GM18861 (cell line): ENCODE measurements around the gene SKIC8.
A peak's percentile ranks its signal among the peaks of the same experiment; 100 is the strongest.

Experiments
- ATAC-seq: cut with Tn5 transposase; IDR thresholded peaks from one replicate; pipeline ENCODE4 v1.9.1; 2021; ENCODE audit not compliant: unreplicated experiment

Gene SKIC8

DNA sequence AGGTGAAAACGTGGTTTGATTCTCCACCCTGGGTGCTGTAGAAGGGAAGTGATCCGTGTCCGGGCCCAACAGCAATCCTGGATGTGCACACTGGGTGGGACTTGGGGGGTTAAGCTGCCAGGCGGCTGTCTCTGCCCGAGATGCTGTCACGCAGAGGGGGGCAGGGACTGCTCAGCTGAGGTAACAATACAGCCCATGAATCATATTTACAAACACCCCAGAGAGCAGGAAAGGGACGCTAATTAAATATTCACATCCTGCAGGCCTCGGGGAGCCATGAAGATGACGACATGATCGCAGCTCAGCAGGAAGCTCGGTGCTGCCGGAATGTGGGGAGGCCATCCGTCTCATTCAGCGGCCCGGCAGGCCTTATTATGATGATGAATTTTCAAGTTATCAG, 22.8 kb upstream of the SKIC8 start:
- no peak for ATAC-seq

DNA sequence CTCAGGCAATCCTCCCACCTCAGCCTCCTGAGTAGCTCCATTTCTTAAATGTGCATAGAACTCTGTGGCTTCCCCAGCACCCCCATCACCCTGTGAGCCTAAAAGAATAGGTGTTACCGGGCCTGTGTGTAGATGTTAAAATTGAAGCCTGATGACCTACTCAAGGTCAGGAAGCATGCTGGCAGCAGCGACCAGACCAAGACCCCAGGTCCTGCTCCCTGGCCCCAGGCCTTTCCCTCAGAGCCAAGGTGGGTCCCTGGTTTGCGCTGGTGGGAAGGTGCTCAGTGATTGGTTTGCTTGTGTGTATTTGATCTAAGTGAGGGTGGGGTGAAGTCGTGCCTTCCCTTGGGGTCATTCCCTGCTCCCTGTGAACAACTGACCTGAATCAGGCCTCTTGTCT, 22.4 kb upstream of the SKIC8 start:
- no peak for ATAC-seq

DNA sequence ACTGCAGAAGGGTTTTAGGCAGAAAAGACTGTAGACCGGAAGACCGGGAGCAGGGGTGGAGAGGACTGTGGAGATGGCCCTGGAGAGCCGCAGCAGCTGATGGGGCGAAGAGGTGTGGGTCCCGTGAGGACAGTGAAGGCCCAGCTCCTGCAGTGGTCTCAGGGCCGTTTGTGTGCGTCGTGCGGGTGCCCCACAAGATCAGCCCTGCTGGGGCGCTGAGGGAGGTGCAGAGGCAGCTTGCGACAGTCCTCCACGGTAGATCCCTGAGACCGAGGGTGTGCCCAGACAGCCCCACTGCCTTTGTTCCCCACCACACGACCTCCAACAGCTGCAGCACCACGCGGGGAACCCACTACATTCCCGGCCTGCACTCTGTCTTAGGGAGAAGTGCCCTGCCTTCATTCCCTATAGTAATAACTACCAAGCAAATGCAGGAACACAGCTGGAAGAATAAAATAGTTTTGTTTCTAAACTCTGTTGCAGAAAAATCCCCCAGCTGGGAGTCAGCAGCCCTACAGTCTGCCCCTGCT, 21.7 kb upstream of the SKIC8 start:
- no peak for ATAC-seq

DNA sequence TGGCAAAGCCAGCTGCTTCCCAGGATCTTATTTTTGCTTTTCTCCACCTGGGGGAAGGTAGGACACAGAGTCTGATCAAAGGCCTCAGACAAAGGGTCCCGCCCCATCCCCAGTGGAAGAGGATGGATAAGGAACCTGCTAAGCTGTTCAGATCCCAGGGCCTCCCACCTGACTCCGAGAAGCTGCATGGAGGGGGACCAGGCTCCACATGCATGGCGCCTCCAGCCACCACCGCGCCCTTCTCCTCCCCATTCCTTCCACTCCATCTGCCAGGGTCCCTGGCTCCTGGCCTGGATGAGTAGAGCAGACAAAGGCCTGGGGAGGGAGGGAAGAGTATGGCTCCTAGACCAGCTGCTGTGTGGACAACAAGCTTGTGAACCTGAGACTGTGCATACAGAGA, 20.8 kb upstream of the SKIC8 start:
- no peak for ATAC-seq

DNA sequence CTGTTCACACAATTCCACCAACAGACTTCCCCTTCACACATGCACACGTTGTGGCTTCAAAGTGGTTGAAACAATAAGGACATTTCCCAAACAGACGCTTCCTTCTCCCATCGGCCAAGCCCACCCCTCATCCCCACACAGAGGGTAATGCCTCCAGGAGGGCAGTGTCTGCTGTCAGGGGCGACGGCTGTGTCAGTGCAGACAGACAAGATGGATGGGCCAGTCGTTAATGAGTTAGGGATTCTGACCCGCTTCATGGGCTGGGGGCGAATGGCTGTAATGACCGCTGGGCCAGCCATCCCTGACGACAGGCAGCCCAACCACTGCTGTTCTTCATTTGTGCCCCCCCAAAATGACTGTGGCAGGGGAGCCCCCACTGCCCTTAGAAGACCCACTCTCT, 20.2 kb upstream of the SKIC8 start:
- ATAC-seq, result no peak

DNA sequence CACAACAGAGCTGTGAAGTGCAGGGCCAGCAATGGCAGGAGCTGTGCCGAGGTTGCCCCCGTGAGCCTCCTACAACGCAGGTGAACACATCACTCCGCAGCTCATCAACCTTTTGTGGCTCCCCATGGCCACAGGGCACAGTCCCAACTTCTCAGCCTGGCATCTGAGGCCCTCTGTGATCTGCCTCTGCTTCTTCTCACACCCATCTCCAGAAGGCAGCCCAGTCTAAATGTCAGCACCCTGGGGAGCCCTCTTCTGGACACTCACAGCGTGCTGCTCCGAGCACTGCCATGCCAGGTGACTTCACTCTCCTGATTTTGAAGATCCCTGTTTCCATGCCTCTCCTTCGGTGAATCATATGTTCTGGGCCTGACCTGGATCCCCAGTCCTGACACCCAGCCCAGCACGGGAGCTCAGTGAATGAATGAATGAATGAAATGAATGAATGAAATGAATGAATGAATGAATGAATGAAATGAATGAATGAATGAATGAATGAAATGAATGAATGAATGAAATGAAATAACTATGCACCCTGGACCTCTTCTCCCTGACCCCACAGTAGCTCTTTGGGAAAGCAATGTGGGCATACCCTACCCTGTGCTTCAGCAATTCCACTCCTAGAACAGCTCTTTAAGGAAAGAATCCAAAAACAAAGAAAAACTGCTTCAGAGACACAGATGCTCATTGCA, 17.9 kb upstream of the SKIC8 start:
- no peak for ATAC-seq

DNA sequence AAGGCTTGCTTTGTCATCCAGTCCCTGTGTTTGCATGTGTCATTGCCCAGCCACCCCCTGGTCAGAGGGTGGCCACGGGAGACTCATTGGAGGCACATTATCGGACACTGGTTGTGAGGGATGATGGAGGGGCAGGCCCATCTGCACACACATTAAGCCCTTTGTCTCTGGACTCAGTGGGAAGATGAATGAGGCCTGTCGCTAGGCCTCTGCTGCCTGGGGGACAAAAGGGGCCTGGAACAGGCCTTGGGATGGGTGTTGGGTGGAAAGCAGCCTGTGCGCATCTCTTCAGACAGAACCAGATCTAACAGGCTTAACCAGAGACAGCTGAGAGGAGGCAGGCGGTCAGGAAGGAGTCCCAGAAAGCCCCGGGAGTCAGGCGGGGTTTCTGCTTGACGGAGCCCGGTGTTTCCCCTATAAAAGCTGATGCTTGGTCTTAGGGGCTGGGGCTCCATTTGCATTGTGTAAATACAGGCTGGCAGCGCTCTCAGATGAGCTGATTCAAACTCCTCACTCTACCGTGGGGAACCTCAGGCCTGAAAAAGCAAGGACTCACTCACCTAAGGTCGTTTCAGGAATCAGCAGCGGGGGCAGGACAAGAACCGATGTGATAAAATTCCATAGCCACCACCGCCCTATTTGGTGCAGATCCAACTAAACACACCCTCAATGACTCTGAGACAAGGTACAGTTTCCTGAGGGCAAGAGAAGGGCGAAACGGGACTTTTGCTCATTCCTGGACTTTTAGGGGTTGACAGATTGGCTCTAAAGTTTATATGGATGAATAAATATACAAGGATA, 17.1 kb upstream of the SKIC8 start:
- peak; percentile 66 for ATAC-seq

DNA sequence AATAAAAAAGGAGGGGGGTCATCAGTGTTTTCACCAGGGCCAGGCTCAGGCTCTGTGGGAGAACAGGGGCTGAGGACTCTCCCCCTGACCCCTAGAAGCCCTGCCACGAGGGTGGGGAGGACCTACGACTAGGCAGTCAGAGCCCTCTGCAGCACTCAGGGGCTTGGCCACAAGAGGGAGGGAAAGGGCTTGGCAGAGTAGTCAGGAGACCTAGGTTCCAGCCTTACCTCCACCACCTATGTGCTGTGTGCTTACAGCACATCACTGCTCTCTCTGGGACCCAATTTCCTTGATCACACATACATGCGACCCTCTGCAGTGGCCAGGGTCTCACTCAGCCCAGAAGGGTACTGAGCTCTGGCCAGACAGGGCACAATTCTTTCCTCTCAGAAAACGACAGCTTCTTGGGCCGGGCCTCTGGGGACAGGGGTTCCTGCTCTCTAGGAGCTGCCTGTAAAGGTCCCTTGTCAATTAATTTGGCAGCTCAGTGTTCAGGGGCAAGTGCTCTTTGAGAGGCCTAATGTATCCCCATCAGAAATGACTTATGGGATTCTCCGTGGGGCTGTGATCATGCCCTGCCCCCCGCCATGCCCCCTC, 16.4 kb upstream of the SKIC8 start:
- no peak for ATAC-seq

DNA sequence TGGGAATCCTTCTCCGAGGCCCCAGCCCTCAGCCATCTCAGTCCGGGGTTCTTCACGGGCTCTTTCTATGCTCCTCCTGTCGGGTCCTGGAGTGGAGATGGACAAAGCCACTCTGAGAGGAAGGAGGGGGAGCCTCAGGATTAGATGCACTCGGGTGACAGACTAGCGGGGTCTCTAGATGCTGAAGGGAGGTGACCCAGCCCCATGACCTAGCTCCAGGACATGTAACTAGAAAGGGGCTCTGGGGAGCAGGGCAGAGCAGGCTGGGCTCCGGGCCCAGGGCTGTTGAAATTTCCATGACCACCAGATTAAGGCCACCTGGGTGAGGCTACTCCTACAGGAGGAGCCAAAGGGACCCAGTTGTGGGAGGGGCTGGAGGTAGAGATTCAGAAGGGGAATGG, 14.8 kb upstream of the SKIC8 start:
- no peak for ATAC-seq

DNA sequence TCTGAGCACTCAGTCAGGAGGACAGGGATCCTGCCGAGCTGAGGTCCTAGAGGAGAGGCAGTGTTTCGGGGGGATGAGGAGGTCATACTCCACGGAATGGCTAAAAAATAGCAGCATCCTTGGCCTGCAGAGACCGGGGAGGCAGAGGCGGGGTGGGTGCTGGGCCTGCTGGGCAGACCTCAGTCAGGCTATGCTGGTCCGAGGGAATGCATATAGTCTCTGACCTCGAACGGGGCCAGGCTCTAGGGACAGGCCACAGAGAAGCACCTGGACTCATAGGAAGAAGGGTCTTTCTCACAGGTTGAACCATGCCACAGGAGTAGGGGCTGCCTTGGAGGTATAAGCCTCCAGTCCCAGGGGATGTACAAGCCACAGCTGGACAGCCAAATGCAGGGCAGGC, 14.0 kb upstream of the SKIC8 start:
- ATAC-seq, result no peak

DNA sequence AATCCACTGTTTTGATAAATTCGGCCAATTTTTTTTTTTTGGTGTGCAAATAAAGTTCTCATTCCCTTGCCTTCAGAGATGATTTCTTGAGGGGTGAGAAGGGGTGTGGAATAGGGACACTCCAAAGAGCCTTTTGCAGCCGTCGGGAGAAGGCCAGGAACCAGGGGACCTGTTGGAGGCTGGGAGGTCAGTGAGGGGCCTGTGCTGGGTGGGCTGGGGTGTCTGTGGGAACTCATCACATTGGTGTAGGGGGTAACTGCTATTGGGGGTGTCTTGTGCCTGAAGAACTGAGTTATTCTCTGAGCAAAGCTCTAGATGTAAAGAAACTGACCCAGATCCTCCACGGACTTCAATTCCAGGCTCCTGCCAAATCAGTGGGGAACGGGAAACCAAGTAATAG, 13.5 kb upstream of the SKIC8 start:
- no peak for ATAC-seq

DNA sequence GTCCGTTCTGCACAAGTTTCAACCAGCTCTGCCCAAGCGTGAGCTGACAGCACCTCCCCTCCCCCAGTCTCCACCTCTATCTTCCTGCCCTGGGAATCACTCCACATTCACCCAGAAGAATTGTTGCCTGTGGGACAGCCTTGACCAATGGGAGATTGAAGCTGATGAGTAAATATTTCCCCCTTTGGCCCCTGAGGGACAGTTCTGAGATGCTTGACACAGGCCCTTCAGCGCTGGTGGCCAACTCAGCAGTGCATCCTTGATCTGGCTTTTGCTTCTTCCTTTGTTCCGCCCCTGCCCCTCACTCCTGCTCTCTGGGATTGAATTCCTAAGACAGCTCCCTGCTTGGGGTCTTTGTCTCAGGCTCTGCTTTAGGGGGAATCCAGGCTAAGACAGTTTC, 13.1 kb upstream of the SKIC8 start:
- no peak for ATAC-seq

DNA sequence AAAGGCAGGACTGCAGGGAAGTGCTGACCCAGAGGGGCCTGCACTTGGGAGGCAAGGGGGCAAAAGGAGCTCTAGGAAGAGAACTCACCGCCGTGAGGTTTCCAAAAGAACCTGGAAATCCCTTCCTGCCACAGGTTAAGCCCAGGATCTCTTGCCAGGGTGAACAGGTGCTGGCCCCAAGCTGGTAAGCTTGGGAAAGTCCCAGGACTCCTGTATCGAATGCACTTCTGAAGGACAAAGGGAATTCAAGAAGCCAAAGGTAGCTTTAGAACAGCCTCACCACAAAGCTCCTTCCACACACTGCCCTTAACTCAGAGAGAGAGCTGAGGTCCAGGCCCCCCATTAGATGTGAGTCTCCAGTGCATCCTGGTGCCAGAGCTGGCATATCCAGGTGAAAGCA, 11.9 kb upstream of the SKIC8 start:
- no peak for ATAC-seq

DNA sequence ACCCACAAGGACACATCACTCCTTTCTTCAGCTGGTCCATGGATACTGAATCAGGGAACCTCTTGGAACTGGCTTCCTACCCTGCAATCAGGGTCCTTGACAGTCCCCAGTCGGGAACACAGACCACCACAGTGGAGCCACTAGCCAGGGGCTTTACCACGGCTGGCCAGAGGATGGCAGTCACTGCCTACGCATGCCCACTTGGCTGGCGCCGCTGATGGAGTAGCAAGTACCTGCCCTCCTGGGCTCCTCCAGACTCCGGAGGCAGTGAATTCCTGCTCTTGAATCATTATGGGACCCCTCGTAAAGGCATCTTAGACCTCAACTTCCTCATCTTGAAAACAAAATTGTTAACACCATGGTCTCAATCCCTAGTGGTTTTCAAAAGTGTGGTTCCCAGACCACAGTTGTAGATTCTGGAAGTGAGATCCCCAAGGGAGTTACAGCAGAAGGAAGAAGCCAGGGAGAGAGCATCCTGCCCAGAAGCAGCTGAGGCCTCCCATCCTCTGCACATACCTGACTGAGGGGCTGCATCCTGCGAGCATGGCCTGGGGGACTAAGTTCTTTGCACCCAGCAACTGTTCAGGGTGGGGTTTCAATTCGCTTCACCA, 9.1 kb upstream of the SKIC8 start:
- no peak for ATAC-seq

DNA sequence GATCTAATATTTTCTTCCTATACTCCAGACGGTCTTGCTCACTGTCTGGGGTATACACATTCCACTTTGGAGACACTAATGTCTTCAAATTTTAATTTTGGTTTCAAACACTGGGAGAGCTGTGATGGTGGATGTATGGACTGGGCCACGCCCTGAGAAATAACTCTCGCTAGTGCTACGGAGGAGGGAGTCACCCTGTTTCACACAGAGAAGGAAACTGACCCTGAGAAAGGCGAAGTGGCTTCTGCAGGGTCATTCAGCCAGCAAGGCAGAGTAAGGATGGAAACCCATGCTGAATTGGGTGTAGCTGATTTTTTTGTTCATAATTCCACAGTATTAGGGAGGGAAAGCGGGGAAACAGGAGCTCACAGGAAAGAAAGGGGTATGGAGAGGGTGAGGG, 8.6 kb upstream of the SKIC8 start:
- no peak for ATAC-seq

DNA sequence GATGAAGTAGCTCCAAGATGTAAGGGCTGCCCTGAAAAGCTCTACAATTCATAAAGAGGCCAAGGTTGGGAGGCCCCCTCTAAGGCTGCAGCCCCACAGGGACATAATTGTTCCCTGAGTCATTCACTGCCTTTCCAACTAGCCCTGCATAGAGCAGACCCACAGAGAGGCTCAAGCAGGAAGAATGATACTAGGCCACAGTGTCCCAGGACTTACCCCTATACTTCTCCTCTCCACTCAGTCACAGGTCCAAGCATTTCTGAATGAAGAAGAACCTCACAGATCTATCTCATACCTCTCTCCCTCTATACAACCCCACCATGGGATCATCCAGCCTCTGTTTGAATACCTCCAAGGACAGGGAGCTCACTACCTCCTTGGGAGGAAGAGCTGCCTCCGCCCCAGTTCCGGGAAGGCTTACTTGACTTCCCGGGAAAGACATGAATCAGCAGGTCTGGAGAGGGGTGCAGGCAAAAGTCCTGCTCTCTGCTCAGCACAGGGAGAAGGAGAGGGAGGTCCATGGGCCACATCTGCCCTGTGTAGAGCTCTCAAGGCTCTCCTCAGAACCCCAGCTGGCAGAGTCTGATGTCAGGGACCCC, 6.9 kb upstream of the SKIC8 start:
- no peak for ATAC-seq

DNA sequence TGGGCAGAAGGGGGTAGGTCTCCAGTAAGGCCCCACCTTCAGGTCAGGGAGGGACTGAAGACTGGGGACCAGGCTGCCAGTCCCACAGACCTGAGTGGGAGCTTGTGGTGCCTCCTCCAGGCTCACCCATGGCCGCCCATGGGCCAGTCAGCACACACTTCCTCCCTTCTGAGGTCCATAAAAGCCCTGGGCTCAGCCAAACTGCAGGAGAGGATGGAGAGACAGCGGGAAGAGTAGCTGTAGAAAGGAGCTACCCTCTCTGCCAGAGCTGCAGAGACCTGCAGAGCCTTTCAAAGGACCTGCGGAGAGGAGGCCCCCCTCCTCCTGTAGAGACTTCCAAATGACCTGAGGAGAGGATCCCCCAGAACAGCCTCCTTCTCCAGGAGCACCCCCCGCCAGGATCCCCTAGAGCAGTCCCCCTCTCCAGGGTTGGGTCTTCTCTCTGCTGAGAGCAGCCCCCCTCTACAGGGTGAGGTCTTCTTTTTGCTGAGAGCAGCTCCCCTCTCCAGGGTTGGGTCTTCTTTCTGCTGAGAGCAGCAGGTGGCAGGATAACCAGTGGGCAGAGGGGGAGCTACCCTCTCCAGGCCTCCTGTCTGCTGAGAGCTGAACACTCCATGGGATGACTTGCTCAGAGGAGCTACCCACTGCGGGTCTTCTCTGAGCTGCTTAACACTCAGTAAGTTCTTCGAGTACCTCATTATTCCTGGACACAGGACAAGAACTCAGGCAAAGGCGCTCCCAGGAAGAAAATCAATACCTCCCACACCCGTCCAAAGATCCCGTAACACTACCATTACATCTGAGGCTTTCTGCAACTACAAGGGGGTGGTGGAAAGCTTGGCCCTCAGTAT, 5.0 kb upstream of the SKIC8 start:
- no peak for ATAC-seq

DNA sequence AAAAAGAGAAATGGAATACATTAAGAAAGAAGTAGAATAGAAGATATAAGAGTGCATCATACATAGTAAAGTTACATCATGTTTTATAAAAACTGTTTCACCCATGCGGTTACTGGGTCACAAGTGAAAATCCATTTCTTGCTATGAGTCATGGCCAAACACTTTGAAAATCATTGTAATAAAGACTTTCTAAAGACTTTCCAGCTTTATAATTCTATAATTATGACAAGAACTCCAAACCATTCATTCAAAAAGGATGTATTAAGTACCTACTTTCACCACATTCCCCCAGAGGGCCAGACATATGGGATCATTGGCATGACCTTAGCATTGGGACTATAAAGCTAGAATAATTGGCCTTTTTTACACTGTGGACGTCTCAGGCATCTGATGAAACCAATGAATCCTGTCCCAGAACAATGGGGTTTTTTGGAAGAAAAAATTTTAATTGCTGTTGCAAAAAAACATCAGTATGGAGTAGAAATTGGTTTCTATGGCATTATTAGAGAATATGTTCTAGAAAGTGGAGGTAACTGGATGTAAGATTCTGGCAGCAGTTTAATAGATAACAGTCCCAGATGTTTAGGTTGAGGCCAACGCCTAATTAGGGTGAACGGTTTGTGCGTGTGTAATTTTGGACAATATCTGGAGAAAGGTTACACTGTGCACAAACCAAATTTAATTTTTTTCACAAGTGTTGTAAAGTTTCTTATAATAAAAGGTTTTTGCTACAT, 3.3 kb upstream of the SKIC8 start:
- no peak for ATAC-seq

DNA sequence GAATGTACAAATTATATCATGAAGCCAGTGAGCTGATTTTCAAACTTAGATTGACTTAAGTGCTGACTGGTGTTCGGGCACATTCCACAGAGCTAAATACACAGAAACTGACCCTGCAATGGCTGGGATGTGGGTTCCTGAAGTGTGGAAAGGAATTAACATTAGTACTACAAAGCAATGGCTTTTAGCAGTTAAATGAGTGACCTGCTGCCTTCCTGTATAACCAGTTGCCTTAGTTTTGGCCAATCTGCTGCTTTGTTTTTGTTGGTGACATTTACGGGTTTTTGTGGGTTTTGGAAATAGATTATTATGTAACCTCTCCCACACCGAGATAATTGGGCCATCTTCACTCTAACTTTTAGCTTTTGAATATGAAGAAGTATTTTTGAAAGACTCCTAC, 2.4 kb upstream of the SKIC8 start:
- ATAC-seq, result no peak

DNA sequence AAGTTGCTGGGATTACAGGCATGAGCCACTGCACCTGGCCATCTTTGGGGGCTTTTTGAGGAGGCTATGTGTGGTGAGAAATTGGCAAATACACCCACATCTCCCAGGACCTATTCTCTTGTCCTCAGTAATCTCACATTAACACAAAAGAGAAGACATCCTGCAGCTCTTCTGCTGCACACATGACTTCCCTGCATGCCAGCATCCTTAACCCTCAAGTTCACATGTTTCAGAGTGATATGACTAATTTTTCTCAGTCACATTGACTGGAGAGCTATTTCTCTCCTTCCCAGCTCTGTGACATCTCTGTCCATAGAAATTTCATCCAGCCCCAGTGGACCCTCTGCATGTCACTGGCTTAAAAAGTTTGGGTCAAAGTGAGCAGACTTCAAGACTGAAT, 1.9 kb upstream of the SKIC8 start:
- no peak for ATAC-seq
